Esophagus (tissue), 2 donors: ENCODE results near the gene NMNAT1. TPM values are rescaled to one million over a fixed set of nuclear protein-coding genes. Genes with fewer than 3 reads are reported as not detected.
A peak's percentile ranks its signal among the peaks of the same experiment; 100 is the strongest.
"Not testable (repeated sequence)": the region's sequence is repeated elsewhere in the genome, so short reads cannot be mapped to it uniquely, and the experiment has no call there.

Experiments used
- H3K27ac ChIP-seq, 2 donors: one replicate each; pipeline ENCODE4 v1.5.1; 2013; ENCODE audit warnings: low read depth in 2 of 2, mild to moderate bottlenecking in 2 of 2, inconsistent platforms in 1 of 2, low read length in 1 of 2, moderate library complexity in 1 of 2
- H3K27me3 ChIP-seq, 2 donors: one replicate each; pipeline ENCODE4 v1.6.1; 2013; ENCODE audit warnings: low read length in 2 of 2, control low read depth in 1 of 2, mild to moderate bottlenecking in 1 of 2; ENCODE audit not compliant: insufficient read depth in 2 of 2, control insufficient read depth in 1 of 2
- H3K36me3 ChIP-seq, 2 donors: one replicate each; pipeline ENCODE4 v1.6.1; 2013; ENCODE audit warnings: low read length in 1 of 2; ENCODE audit not compliant: control insufficient read depth in 2 of 2, insufficient read depth in 2 of 2
- H3K4me1 ChIP-seq, 2 donors: one replicate each; pipeline ENCODE4 v1.6.1; 2013; ENCODE audit warnings: low read length in 1 of 2; ENCODE audit not compliant: control insufficient read depth in 2 of 2, insufficient read depth in 2 of 2
- H3K4me3 ChIP-seq, 2 donors: one replicate each; pipeline ENCODE4 v1.5.1; 2013; ENCODE audit warnings: low read length in 2 of 2, mild to moderate bottlenecking in 2 of 2, low read depth in 1 of 2, moderate library complexity in 1 of 2
- H3K9me3 ChIP-seq, 2 donors: one replicate each; pipeline ENCODE4 v1.6.1; 2013; ENCODE audit warnings: mild to moderate bottlenecking in 2 of 2, low read depth in 1 of 2, low read length in 1 of 2, moderate library complexity in 1 of 2; ENCODE audit not compliant: control insufficient read depth in 2 of 2, insufficient read depth in 1 of 2
- WGBS, 2 donors: extraction: QIAGEN DNeasy Blood & Tissue Kit; methylation state at CpG; one replicate each; pipeline ENCODE4 v1.1.7; 2013; 5-methylcytosine and 5-hydroxymethylcytosine counted together
- polyA plus RNA-seq, 2 donors: library from polyadenylated mRNA; stranded (reverse); fragments of 200-250 nt; gene quantifications; one replicate each; pipeline ENCODE4 v1.2.3, GENCODE V29; 2013
- donor health status: healthy with polysubstance abuse.
- donor health status: Bipolar disorder and iron deficiency.

NMNAT1 gene
- polyA plus RNA-seq, 2 donors: 3.6 to 4.2 TPM

GRCh38 chr1:10027027-10027426 lies 83.8 kb downstream of the NMNAT1 start:
- Histone ChIP-seq H3K27me3 (no peaks in the 10 kb centered on the region), H3K4me1 (no peaks in the 10 kb centered on the region), H3K27ac (no peak overlapping the region), H3K9me3 (no peaks in the 10 kb centered on the region), H3K4me3 (no peak overlapping the region), H3K36me3 (no peaks in the 10 kb centered on the region)

GRCh38 chr1:10028956-10029500 lies 85.8 kb downstream of the NMNAT1 start:
- 90 to 92% methylated on average over 12 to 24 of the region's 24 CpGs for WGBS, 2 donors
- not testable (repeated sequence) for H3K4me3 ChIP-seq, H3K36me3 ChIP-seq, H3K27me3 ChIP-seq, H3K27ac ChIP-seq, H3K9me3 ChIP-seq, H3K4me1 ChIP-seq

GRCh38 chr1:10031461-10031860 lies 88.2 kb downstream of the NMNAT1 start:
- WGBS, 2 donors: 94 to 96% methylated on average over 3 of the region's 3 CpGs
- Histone ChIP-seq H3K4me1 (no peaks in the 10 kb centered on the region), H3K4me3 (no peak overlapping the region), H3K27me3 (no peaks in the 10 kb centered on the region), H3K27ac (no peak overlapping the region), H3K36me3 (no peaks in the 10 kb centered on the region), H3K9me3 (no peaks in the 10 kb centered on the region)

GRCh38 chr1:10032590-10033358 lies 89.5 kb downstream of the NMNAT1 start, which contains the start of gene UBE4B:
TSS of gene UBE4B (plus strand) at chr1:10032958. CDS start at chr1:10033671, 713 bp downstream.
- H3K4me1 ChIP-seq: no peaks in the 10 kb centered on the region
- H3K27me3 ChIP-seq: no peaks in the 10 kb centered on the region
- peak within 1 kb of the TSS; percentile 97 to 98 for H3K27ac ChIP-seq
- WGBS, 2 donors: 0 to 1% methylated on average over 60 to 73 of the region's 73 CpGs
- H3K9me3 ChIP-seq: no peaks in the 10 kb centered on the region
- peak within 1 kb of the TSS; percentile 88 to 90 for H3K4me3 ChIP-seq
- no peaks in the 10 kb centered on the region for H3K36me3 ChIP-seq

- WGBS, 2 donors: 1% methylated on average over 19 of the region's 19 CpGs
- H3K36me3 ChIP-seq: peaks cover 0 to under 1% of the 10 kb centered on the region in 2 donors
- peak overlapping the region; percentile 97 to 98 for H3K27ac ChIP-seq
- H3K27me3 ChIP-seq: no peaks in the 10 kb centered on the region
- H3K4me1 ChIP-seq: no peaks in the 10 kb centered on the region
- peak overlapping the region; percentile 88 to 90 for H3K4me3 ChIP-seq
- no peaks in the 10 kb centered on the region for H3K9me3 ChIP-seq
Measured at GRCh38 chr1:10033359-10033845, 90.1 kb downstream of the NMNAT1 start.

Other genes with a start within 250 kb of the NMNAT1 start
- gene CLSTN1, start 119.5 kb upstream of the NMNAT1 start, polyA plus RNA-seq: 10 to 100 TPM; 45.8 to 55.4 TPM
- gene CTNNBIP1, start 33.2 kb upstream of the NMNAT1 start, polyA plus RNA-seq: 100 to 1,000 TPM; 173 to 242 TPM
- 10 to 100 TPM in 1 of 2 donors, 1 to 10 TPM in 1; 9.7 to 15.8 TPM for gene LZIC, start 84 bp upstream of the NMNAT1 start, polyA plus RNA-seq
- 10 to 100 TPM; 47.6 to 66.9 TPM for gene RBP7, start 53.8 kb downstream of the NMNAT1 start, polyA plus RNA-seq
- 10 to 100 TPM; 15.6 to 23.2 TPM for gene UBE4B, start 89.5 kb downstream of the NMNAT1 start, polyA plus RNA-seq